ENCODE data around the gene HLA-DPA1.
A peak's percentile ranks its signal among the peaks of the same experiment; 100 is the strongest.

HLA-DPA1 gene

GRCh38 chr6:33080127-33081089 is 7.0 kb upstream of the HLA-DPA1 start:
- no peaks in the 10 kb centered on the region for H3K9me3 Mint-ChIP-seq
- peaks cover 39% of the 10 kb centered on the region for H3K4me1 Mint-ChIP-seq (ENCODE audit: low read depth)

GRCh38 chr6:33079580-33079979 is 6.1 kb upstream of the HLA-DPA1 start:
- Mint-ChIP-seq H3K9me3 (no peaks in the 10 kb centered on the region), H3K4me3 (no peak overlapping the region), H3K27me3 (ENCODE audit: low read depth) (peaks cover 3% of the 10 kb centered on the region), H3K36me3 (ENCODE audit: low read depth) (peaks cover 5% of the 10 kb centered on the region), H3K27ac (no peak overlapping the region), H3K4me1 (ENCODE audit: low read depth) (peaks cover 43% of the 10 kb centered on the region)
- no peak for DNase-seq (ENCODE audit: low spot score)

More at GRCh38 chr6:33080127-33081089, 7.0 kb upstream of the HLA-DPA1 start:
- H3K36me3 Mint-ChIP-seq (ENCODE audit: low read depth) = peaks cover 9% of the 10 kb centered on the region
- no peak overlapping the region for H3K4me3 Mint-ChIP-seq
- H3K27me3 Mint-ChIP-seq (ENCODE audit: low read depth) = peaks cover 3% of the 10 kb centered on the region
- H3K27ac Mint-ChIP-seq = no peak overlapping the region
- DNase-seq (ENCODE audit: low spot score) = no peak

GRCh38 chr6:33078919-33079521 is 5.6 kb upstream of the HLA-DPA1 start:
- Mint-ChIP-seq H3K4me1 (ENCODE audit: low read depth) (peaks cover 43% of the 10 kb centered on the region), H3K4me3 (no peak overlapping the region), H3K27me3 (ENCODE audit: low read depth) (peaks cover 3% of the 10 kb centered on the region), H3K9me3 (no peaks in the 10 kb centered on the region), H3K36me3 (ENCODE audit: low read depth) (peaks cover 3% of the 10 kb centered on the region), H3K27ac (no peak overlapping the region)
- DNase-seq (ENCODE audit: low spot score) = no peak

- no peak overlapping the region for H3K4me3 Mint-ChIP-seq
- H3K9me3 Mint-ChIP-seq = no peaks in the 10 kb centered on the region
- H3K27me3 Mint-ChIP-seq (ENCODE audit: low read depth) = peaks cover 3% of the 10 kb centered on the region
- DNase-seq (ENCODE audit: low spot score) = no peak
- H3K4me1 Mint-ChIP-seq (ENCODE audit: low read depth) = peaks cover 46% of the 10 kb centered on the region
- H3K36me3 Mint-ChIP-seq (ENCODE audit: low read depth) = peaks cover 3% of the 10 kb centered on the region
- H3K27ac Mint-ChIP-seq = no peak overlapping the region
These were observed 5.0 kb upstream of the HLA-DPA1 start for GRCh38 chr6:33078442-33078841.

- peaks cover 50% of the 10 kb centered on the region for H3K4me1 Mint-ChIP-seq (ENCODE audit: low read depth)
- no peaks in the 10 kb centered on the region for H3K9me3 Mint-ChIP-seq
- H3K27ac Mint-ChIP-seq = peak overlapping the region; percentile 33
- H3K4me3 Mint-ChIP-seq = peak overlapping the region; percentile 57
- peaks cover 3% of the 10 kb centered on the region for H3K36me3 Mint-ChIP-seq (ENCODE audit: low read depth)
- peaks cover 3% of the 10 kb centered on the region for H3K27me3 Mint-ChIP-seq (ENCODE audit: low read depth)
- no peak for DNase-seq (ENCODE audit: low spot score)
These were observed 4.5 kb upstream of the HLA-DPA1 start for GRCh38 chr6:33077908-33078307.

GRCh38 chr6:33076406-33076934 is 3.0 kb upstream of the HLA-DPA1 start:
- Mint-ChIP-seq H3K27me3 (ENCODE audit: low read depth) (peaks cover 3% of the 10 kb centered on the region), H3K27ac (peak overlapping the region; percentile 51), H3K4me3 (peak overlapping the region; percentile 86), H3K9me3 (no peaks in the 10 kb centered on the region), H3K4me1 (ENCODE audit: low read depth) (peaks cover 49% of the 10 kb centered on the region), H3K36me3 (ENCODE audit: low read depth) (peaks cover 3% of the 10 kb centered on the region)
- no peak for DNase-seq (ENCODE audit: low spot score)

- DNase-seq (ENCODE audit: low spot score) = peak; percentile 50
- Mint-ChIP-seq H3K27ac (peak within 1 kb of the TSS; percentile 51), H3K27me3 (ENCODE audit: low read depth) (peaks cover 3% of the 10 kb centered on the region), H3K4me1 (ENCODE audit: low read depth) (peaks cover 53% of the 10 kb centered on the region), H3K4me3 (peak within 1 kb of the TSS; percentile 86), H3K9me3 (no peaks in the 10 kb centered on the region), H3K36me3 (ENCODE audit: low read depth) (peaks cover 3% of the 10 kb centered on the region)
These were observed 2.3 kb upstream of the HLA-DPA1 start, which contains the start of gene HLA-DPB1 for GRCh38 chr6:33075568-33076405. Gene HLA-DPB1, plus strand, starts transcription at chr6:33075990. Its CDS starts 52 bp downstream, at chr6:33076042.

- no peak for DNase-seq (ENCODE audit: low spot score)
- Mint-ChIP-seq H3K27ac (peak overlapping the region; percentile 51), H3K27me3 (ENCODE audit: low read depth) (peaks cover 3% of the 10 kb centered on the region), H3K4me1 (ENCODE audit: low read depth) (peaks cover 53% of the 10 kb centered on the region), H3K4me3 (peak overlapping the region; percentile 86), H3K36me3 (ENCODE audit: low read depth) (peaks cover 3% of the 10 kb centered on the region), H3K9me3 (no peaks in the 10 kb centered on the region)
These were observed 1.7 kb upstream of the HLA-DPA1 start for GRCh38 chr6:33075208-33075567.

GRCh38 chr6:33072508-33073100 is 845 bp downstream of the HLA-DPA1 start:
- DNase-seq (ENCODE audit: low spot score) = no peak
- Mint-ChIP-seq H3K4me3 (peak overlapping the region; percentile 94), H3K27ac (peak overlapping the region; percentile 67), H3K9me3 (no peaks in the 10 kb centered on the region), H3K4me1 (ENCODE audit: low read depth) (peaks cover 47% of the 10 kb centered on the region), H3K27me3 (ENCODE audit: low read depth) (peaks cover under 1% of the 10 kb centered on the region), H3K36me3 (ENCODE audit: low read depth) (peaks cover 17% of the 10 kb centered on the region)

GRCh38 chr6:33071569-33071968 is 1.9 kb downstream of the HLA-DPA1 start:
- Mint-ChIP-seq H3K4me3 (peak overlapping the region; percentile 94), H3K36me3 (ENCODE audit: low read depth) (peaks cover 22% of the 10 kb centered on the region), H3K9me3 (no peaks in the 10 kb centered on the region), H3K27me3 (ENCODE audit: low read depth) (no peaks in the 10 kb centered on the region), H3K27ac (no peak overlapping the region), H3K4me1 (ENCODE audit: low read depth) (peaks cover 41% of the 10 kb centered on the region)
- no peak for DNase-seq (ENCODE audit: low spot score)

- peak overlapping the region; percentile 94 for H3K4me3 Mint-ChIP-seq
- no peaks in the 10 kb centered on the region for H3K9me3 Mint-ChIP-seq
- H3K36me3 Mint-ChIP-seq (ENCODE audit: low read depth) = peaks cover 24% of the 10 kb centered on the region
- no peak overlapping the region for H3K27ac Mint-ChIP-seq
- H3K27me3 Mint-ChIP-seq (ENCODE audit: low read depth) = no peaks in the 10 kb centered on the region
- peaks cover 36% of the 10 kb centered on the region for H3K4me1 Mint-ChIP-seq (ENCODE audit: low read depth)
- DNase-seq (ENCODE audit: low spot score) = no peak
These were observed 2.5 kb downstream of the HLA-DPA1 start for GRCh38 chr6:33070909-33071308.

- Mint-ChIP-seq H3K4me3 (no peak overlapping the region), H3K27ac (no peak overlapping the region), H3K9me3 (no peaks in the 10 kb centered on the region), H3K4me1 (ENCODE audit: low read depth) (peaks cover 29% of the 10 kb centered on the region), H3K36me3 (ENCODE audit: low read depth) (peaks cover 30% of the 10 kb centered on the region), H3K27me3 (ENCODE audit: low read depth) (no peaks in the 10 kb centered on the region)
- no peak for DNase-seq (ENCODE audit: low spot score)
These were observed 4.3 kb downstream of the HLA-DPA1 start for GRCh38 chr6:33069021-33069738.

All from T-helper 2 cell treated with Interferon-gamma antibody and Interleukin-4, amounts not matched to agents 5 μg/mL and 100 μg/mL, for 36 hours (primary cell).